Gastroesophageal sphincter (tissue), 3 donors: ENCODE results near the gene RNF44.

Experiments
- EP300 ChIP-seq: sonication (generic); formaldehyde crosslinking; IDR thresholded peaks from one replicate; pipeline ENCODE4 v1.6.1; 2017; ENCODE audit warnings: antibody characterized with exemption, mild to moderate bottlenecking
- TF ChIP-seq, protein P1 (sequence below), 4 experiments: fragments of 200-600 bp in 2 of 4; fragments of 450-650 bp in 2 of 4; sonication (generic) in 1 of 4; IDR thresholded peaks; one replicate each; pipeline ENCODE4 v1.5.1; 2017 to 2019; ENCODE audit warnings: antibody characterized with exemption in 4 of 4, mild to moderate bottlenecking in 2 of 4, moderate library complexity in 2 of 4

DNA sequence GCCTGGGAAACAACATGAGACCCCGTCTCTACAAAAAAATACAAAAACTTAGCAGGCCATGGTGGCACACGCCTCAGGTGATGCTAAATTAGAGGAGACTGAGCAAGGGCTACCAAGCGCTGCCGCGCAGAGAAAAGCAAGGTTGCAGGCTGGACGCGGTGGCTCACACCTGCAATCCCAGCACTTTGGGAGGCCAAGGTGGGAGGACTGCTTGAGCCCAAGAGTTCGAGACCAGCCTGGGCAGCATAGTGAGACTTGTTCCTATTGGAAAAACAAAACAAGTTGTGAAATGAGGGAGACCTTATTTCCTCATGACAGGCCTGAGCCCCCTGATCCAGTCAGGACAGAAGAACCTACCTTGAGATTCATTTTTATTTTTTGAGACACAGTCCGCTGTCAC, 11.5 kb downstream of the RNF44 start:
- TF ChIP-seq, protein P1, sequence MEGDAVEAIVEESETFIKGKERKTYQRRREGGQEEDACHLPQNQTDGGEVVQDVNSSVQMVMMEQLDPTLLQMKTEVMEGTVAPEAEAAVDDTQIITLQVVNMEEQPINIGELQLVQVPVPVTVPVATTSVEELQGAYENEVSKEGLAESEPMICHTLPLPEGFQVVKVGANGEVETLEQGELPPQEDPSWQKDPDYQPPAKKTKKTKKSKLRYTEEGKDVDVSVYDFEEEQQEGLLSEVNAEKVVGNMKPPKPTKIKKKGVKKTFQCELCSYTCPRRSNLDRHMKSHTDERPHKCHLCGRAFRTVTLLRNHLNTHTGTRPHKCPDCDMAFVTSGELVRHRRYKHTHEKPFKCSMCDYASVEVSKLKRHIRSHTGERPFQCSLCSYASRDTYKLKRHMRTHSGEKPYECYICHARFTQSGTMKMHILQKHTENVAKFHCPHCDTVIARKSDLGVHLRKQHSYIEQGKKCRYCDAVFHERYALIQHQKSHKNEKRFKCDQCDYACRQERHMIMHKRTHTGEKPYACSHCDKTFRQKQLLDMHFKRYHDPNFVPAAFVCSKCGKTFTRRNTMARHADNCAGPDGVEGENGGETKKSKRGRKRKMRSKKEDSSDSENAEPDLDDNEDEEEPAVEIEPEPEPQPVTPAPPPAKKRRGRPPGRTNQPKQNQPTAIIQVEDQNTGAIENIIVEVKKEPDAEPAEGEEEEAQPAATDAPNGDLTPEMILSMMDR (IDR thresholded peaks at IDR 0.05): no peak
- no peak for TF ChIP-seq EP300
